ENCODE measurements around the gene TMEM132D. TPM values are rescaled to one million over a fixed set of nuclear protein-coding genes. Genes with fewer than 3 reads are reported as not detected.

Gene TMEM132D
- total RNA-seq, 4 donors from 2014 or later: 0.17 TPM; not detected in 3

DNA sequence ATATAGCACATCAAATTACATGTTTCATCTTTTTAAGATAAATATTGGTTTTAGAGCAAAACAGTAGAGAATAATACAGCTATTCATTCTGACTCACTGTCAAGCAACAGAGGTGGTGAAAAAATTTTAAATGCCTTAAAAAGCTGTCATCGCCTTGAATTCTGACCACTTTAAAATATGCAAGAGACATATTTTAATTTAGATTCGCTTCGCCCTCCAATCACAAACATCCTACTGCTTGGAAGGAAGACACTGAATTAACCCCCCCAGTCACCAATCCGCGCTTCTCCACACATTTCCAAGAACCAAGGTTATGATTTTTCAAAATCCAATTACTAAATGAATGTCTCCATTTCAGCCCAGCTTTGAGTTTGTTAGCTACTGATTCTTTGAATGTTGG is 112.4 kb downstream of the TMEM132D start:
- no peaks in the 10 kb centered on the region for H3K36me3 ChIP-seq
- 72% methylated on average over 5 of the region's 5 CpGs for WGBS
- intact Hi-C loops (cut with DNase I): no loop called here
- H3K27ac ChIP-seq (replicated peaks in 1 of 4): no peak overlapping the region
- DNase-seq (ENCODE audit: extremely low spot score): no peak
- H3K4me1 ChIP-seq: no peaks in the 10 kb centered on the region
- H3K27me3 ChIP-seq: peaks cover 0 to 14% (median 0%) of the 10 kb centered on the region in 4 donors
- no peak overlapping the region for H3K4me3 ChIP-seq
- TF ChIP-seq, protein P1, sequence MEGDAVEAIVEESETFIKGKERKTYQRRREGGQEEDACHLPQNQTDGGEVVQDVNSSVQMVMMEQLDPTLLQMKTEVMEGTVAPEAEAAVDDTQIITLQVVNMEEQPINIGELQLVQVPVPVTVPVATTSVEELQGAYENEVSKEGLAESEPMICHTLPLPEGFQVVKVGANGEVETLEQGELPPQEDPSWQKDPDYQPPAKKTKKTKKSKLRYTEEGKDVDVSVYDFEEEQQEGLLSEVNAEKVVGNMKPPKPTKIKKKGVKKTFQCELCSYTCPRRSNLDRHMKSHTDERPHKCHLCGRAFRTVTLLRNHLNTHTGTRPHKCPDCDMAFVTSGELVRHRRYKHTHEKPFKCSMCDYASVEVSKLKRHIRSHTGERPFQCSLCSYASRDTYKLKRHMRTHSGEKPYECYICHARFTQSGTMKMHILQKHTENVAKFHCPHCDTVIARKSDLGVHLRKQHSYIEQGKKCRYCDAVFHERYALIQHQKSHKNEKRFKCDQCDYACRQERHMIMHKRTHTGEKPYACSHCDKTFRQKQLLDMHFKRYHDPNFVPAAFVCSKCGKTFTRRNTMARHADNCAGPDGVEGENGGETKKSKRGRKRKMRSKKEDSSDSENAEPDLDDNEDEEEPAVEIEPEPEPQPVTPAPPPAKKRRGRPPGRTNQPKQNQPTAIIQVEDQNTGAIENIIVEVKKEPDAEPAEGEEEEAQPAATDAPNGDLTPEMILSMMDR (IDR thresholded peaks at IDR 0.05): no peak
- TF ChIP-seq POLR2A (IDR thresholded peaks at IDR 0.05; ENCODE audit: low read depth) (no peak), EP300 (IDR thresholded peaks at IDR 0.05) (no peak), POLR2AphosphoS5 (IDR thresholded peaks at IDR 0.05) (no peak)
- peaks cover 0 to under 1% (median 0%) of the 10 kb centered on the region in 4 donors for H3K9me3 ChIP-seq

DNA sequence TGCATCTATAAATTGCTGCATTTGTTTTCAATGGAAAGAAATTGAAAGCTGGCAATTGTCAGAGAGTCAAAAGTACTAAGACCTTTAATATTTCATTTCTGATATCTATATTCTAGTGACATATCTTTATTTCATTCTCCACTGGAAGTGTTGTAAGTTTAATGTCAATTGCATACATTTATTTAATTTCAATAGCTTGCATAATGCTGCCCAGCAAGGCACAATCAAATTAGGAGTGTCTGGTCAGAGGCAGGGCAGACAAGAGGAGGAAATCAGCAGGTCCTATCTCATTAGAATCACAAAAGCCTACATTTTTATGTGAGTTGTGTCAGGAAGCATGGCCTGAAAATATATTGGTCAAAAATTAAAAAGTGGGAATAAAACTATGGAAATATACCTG is 112.9 kb downstream of the TMEM132D start:
- intact Hi-C loops (cut with DNase I): no loop called here
- H3K27me3 ChIP-seq: peaks cover 0 to 19% (median 0%) of the 10 kb centered on the region in 4 donors
- H3K4me3 ChIP-seq: no peak overlapping the region
- TF ChIP-seq, protein P1 (IDR thresholded peaks at IDR 0.05): no peak
- TF ChIP-seq EP300 (IDR thresholded peaks at IDR 0.05): no peak
- no peak for TF ChIP-seq POLR2A (IDR thresholded peaks at IDR 0.05; ENCODE audit: low read depth)
- TF ChIP-seq POLR2AphosphoS5 (IDR thresholded peaks at IDR 0.05): no peak
- H3K27ac ChIP-seq (replicated peaks in 1 of 4): no peak overlapping the region
- H3K4me1 ChIP-seq: no peaks in the 10 kb centered on the region
- no peak for DNase-seq (ENCODE audit: extremely low spot score)
- H3K9me3 ChIP-seq: peaks cover 0 to 5% (median 3%) of the 10 kb centered on the region in 4 donors
- no peaks in the 10 kb centered on the region for H3K36me3 ChIP-seq

DNA sequence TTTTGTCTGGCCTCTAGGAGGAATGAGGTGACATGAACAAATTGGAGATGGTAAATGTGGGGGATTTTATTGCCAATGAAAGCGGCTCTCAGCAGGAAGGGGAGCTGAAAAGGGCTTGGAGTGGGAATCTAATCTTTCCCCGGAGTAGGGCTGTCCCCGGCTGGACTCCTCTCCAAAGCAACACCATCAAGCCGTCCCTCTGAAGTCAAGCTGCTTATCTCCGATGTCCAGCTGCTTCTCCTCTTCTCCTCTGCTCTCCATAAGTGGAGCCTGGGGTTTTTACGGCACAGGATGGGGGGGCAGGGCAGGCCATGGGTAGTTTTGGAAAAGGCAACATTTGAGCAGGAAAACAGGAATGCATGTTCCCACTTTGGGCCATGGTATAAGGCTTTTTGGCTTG is 113.5 kb downstream of the TMEM132D start:
- no peaks in the 10 kb centered on the region for H3K36me3 ChIP-seq
- peaks cover 0 to 11% (median 9%) of the 10 kb centered on the region in 4 donors for H3K9me3 ChIP-seq
- H3K27ac ChIP-seq (replicated peaks in 1 of 4): no peak overlapping the region
- H3K4me1 ChIP-seq: no peaks in the 10 kb centered on the region
- intact Hi-C loops (cut with DNase I): no loop called here
- H3K4me3 ChIP-seq: no peak overlapping the region
- no peak for DNase-seq (ENCODE audit: extremely low spot score)
- WGBS: 39% methylated on average over 6 of the region's 6 CpGs
- peaks cover 0 to 20% (median 0%) of the 10 kb centered on the region in 4 donors for H3K27me3 ChIP-seq
- TF ChIP-seq EP300 (IDR thresholded peaks at IDR 0.05): no peak
- TF ChIP-seq, protein P1 (IDR thresholded peaks at IDR 0.05): no peak
- no peak for TF ChIP-seq POLR2AphosphoS5 (IDR thresholded peaks at IDR 0.05)
- TF ChIP-seq POLR2A (IDR thresholded peaks at IDR 0.05; ENCODE audit: low read depth): no peak

DNA sequence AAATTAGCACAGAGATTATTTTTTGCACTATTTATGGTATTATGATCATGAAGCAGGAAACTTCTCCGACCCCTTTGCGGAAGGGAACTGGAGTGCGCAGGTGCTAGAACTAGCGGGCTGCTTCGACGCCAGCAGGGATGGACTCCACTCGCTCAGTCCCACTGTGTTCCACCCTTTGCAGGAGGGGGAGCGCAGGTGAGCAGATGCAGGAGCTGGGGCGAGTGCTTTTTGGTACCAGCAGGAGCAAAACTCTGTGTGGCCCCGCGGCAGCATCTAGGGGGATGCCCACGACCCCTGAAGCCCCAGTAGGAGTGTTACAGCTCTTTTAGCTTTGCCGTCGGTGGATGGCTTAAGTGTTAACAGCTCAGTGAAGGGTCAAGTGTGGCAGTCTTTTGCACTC is 113.9 kb downstream of the TMEM132D start:
- Histone ChIP-seq H3K27ac (replicated peaks in 1 of 4) (no peak overlapping the region), H3K4me3 (no peak overlapping the region), H3K27me3 (peaks cover 0 to 20% (median 0%) of the 10 kb centered on the region in 4 donors), H3K4me1 (no peaks in the 10 kb centered on the region), H3K9me3 (peaks cover 0 to 16% (median 10%) of the 10 kb centered on the region in 4 donors), H3K36me3 (no peaks in the 10 kb centered on the region)
- no peak for DNase-seq (ENCODE audit: extremely low spot score)
- intact Hi-C loops (cut with DNase I): no loop called here
- TF ChIP-seq, protein P1 (IDR thresholded peaks at IDR 0.05): no peak
- TF ChIP-seq POLR2A (IDR thresholded peaks at IDR 0.05; ENCODE audit: low read depth) (no peak), POLR2AphosphoS5 (IDR thresholded peaks at IDR 0.05) (no peak), EP300 (IDR thresholded peaks at IDR 0.05) (no peak)
- WGBS: 89% methylated on average over 12 of the region's 14 CpGs

DNA sequence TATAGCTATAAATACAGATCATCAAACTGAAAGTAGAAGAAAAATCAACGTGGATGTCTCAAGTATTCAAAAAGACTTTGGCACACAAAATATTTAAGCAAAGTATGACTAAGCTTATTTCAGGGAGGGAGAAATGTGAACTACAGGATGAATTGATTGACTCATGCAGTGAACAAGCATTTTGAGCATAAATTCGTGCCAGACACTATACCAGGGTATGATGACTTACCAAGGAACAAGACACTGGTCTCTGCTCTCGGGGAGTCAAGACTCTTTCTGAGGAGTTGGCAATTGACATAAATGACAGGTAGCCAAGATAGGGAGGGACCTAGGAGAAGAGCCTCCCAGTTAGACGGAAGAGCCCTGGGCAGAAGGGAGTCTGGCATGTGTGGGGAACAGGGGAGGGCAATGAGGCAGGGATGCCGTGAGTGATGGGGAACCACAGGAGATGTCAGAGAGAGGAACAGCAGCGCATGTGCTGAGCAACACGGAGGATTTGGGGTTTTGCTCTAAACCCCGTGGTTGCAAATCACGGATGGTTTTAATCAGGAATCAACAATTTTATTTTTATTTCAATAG is 115.2 kb downstream of the TMEM132D start:
- no peak overlapping the region for H3K27ac ChIP-seq (replicated peaks in 1 of 4)
- WGBS: 87% methylated on average over 9 of the region's 9 CpGs
- no peak for TF ChIP-seq POLR2AphosphoS5 (IDR thresholded peaks at IDR 0.05)
- no peak for TF ChIP-seq POLR2A (IDR thresholded peaks at IDR 0.05; ENCODE audit: low read depth)
- TF ChIP-seq EP300 (IDR thresholded peaks at IDR 0.05): no peak
- TF ChIP-seq, protein P1 (IDR thresholded peaks at IDR 0.05): no peak

More for the DNA sequence above, 115.2 kb downstream of the TMEM132D start:
- DNase-seq (ENCODE audit: extremely low spot score): no peak
- no peaks in the 10 kb centered on the region for H3K36me3 ChIP-seq
- no peaks in the 10 kb centered on the region for H3K4me1 ChIP-seq
- peaks cover 0 to 20% (median 0%) of the 10 kb centered on the region in 4 donors for H3K27me3 ChIP-seq
- intact Hi-C loops (cut with DNase I): no loop called here
- H3K9me3 ChIP-seq: peaks cover 0 to 19% (median 10%) of the 10 kb centered on the region in 4 donors
- no peak overlapping the region for H3K4me3 ChIP-seq
